HS-5 (cell line): ENCODE data around the gene UTP20.
A peak's percentile ranks its signal among the peaks of the same experiment; 100 is the strongest.

ENCODE experiments used
- DNase-seq: peaks from one replicate; pipeline ENCODE4 v3.0.0-alpha.2; 2012; ENCODE audit warnings: low read depth

The UTP20 gene

DNA sequence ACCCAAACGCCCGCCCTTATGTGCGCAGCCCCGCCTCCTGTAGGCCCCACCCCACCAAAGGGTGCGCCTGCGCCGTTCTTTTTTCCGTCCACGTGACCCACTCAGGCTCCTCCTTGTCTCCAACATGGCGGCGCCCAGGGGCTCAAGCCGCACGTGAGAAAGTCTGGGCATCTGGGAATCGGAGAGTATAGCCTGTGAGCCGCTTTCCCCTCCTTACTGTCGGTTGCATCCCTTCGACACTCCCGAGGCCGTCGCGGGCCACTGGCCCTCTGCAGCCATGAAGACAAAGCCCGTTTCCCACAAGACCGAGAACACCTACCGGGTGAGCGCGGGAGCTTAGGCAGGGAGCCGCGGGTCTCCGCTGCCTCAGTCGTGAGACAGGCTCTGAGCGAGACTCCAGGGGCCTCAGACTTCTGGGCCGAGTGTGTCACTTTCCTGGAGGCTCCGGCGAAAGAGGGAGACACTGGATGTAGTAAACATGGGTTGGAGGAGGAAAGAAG is at the start of gene UTP20:
Gene UTP20, plus strand, starts transcription at position 100 of the 500 bp plus-strand sequence. Its CDS starts 178 bp downstream, at position 278.
- DNase-seq: peak; percentile 67

GRCh38 chr12:101230547-101230946 is 49.4 kb upstream of the UTP20 start:
- DNase-seq: peak; percentile 93

DNA sequence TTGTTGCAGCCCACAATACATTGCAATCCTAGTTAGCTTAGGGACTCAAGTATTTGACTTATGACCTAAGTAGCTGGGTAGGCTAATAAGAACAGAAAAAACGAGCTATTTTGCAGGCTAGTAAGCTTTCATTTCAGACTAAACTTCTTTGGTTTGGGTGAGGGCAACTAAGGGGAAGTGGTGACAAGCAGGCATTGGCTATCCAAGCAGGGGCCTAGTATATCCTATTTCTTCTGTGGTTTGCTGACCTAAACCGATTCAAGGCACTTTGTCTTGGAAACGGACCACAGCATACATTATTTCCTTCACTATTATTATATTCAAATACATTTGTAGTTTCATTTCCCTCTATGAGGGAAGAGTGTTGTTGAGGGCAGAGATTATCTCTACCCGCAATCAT is 48.3 kb upstream of the UTP20 start:
- DNase-seq: no peak

DNA sequence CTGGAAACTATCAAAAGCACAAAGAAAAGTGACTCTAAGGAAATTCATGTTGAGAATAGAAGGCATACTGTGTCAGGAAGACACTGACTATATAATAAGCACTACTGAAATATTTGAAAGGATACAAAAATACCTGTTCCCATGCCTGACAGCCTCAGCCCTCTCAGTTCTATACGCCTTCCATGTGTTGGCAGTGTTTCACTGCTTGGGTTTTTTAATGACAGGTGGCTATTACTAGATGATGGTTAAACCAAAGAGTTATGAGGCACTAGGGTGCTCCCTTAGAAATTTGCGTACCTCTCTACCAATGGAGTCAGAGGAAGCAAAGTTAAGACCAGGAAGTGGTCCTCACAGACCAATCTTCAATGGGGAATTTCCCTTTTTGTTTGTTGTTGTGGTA is 44.2 kb upstream of the UTP20 start:
- no peak for DNase-seq

DNA sequence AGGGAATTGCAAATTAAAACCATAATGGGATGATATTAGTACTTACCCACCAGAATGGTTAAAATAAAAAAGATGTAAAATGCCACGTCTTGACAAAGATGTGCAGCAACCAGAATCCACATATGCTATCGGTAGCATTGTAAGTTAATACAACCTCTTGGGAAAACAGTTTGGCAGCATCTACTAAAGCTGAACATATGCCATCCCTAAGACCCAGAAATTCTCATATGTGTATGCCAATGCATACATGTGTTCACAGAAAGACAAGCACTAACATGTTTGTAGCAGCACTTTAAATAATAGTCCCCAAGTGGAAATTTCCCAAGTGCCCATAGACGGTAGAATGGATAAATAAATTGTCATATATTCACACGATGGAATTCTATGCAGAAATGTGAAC is 41.6 kb upstream of the UTP20 start:
- no peak for DNase-seq

DNA sequence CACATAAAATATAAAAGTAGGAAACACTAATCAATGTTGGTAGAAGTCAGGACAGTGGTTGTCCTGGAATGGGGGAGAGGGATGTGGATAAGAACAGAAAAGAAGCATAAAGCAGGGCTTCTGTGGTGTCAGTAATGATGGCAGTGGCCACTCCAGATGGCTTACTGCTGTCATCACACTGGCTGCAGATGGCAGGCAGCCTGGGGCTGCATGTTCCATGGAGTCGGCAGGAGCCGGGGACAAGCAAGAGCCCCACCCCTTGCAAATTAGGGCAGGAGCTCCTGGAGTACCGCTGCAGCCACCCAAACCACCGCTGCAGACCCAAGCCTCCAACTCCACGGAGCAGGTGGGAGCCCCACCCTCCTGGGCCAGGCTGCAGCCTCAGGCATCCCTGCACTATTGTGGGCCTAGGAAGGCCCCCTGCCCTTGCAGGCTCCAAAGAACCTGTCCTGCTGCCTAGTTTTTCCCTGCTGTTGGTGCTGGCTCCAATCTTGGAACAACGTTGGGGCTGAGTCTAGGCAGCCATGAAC is 41.0 kb upstream of the UTP20 start:
- no peak for DNase-seq

DNA sequence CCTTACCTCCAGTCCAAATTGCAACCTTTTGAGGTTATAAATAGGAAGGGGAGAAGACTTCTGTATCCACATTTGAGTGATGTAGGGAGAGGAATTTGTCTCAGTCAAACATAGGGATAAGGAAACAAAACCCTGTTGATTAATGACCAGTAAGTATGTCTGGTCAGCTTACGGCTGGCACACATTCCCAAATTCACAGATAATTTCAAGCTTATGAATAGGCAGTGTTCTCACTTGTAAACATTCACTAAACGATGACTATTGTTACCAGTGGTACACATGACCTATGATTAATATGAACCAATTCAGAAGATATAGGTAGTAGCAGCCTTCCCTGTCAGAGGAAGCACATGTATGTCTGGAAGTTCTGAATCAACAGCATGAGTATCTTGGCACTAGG is 36.8 kb upstream of the UTP20 start:
- DNase-seq: no peak

DNA sequence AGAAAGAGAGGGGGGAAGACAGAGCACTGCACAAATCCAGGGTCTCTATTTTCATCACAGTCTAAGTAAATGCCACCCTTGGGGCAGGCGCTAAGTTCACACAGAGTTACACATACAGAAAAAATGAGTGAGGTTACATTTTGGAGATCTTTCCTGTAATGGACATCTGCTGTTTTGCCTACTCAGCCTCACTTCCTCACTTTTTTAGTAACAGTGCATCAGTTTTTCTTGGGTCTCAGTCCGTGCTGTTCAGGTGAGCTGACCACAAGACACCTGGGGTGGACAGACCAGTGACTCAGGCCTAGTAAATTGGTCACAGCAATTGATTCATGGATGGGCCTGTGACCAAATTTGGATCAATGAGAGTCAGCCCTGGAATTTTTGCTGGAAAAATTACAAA is 36.3 kb upstream of the UTP20 start:
- no peak for DNase-seq

DNA sequence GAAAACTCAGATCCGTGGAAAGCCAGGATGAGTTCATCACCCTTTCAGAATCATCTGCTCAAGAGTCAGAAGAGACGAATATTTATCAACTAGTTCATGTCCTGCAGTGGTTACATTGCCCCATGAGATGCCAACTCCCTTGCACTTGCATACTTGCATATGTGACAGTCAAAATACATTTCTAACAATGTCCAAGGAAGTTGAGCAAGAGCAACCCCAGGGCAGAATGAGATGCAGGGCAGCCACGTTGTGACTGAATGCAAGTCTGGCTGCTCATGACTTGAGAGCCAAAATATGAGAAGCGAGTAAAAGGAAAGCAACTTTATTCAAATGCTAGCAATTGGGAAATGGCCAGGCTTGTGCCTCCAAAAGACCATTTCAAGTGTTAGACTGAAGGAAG is 23.6 kb upstream of the UTP20 start:
- DNase-seq: no peak

DNA sequence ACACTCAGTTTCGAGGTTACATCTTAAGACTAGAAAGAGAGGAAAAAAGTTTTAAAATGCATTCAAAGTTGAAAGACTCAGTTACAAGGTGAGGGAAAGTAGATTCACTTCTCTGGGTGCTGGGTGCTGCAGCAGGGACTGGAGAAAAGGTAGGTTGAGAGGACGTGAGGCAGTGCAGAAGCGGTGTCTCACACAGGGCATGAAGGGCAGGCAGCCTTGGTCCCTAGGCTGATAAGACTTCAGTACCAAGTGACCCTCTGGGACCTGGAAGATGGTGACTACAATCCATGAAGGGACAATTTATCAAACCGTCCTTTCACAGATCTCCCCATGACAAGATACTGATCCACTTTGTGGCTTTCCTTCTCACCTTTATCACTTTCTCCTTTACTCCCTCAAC is 22.5 kb upstream of the UTP20 start:
- DNase-seq: no peak

DNA sequence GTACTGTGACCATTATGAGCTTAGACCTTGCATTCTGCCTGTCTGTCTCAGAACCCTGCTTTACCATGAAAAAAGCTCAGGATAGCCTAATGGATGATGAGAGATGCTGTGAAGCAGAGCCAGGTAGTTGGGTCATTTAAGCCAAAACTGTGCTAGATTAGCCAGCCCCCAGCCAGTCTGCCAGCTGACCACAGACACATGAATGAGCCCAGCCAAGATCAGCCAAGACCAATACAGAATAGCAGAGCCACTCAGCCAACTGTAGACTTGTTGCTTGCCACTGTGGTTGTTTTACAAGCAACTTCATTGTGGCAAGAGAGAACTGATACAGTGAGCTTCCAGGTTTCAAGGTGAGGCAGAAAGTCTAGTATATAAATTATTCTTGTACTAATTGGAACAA is 12.8 kb upstream of the UTP20 start:
- DNase-seq: no peak

DNA sequence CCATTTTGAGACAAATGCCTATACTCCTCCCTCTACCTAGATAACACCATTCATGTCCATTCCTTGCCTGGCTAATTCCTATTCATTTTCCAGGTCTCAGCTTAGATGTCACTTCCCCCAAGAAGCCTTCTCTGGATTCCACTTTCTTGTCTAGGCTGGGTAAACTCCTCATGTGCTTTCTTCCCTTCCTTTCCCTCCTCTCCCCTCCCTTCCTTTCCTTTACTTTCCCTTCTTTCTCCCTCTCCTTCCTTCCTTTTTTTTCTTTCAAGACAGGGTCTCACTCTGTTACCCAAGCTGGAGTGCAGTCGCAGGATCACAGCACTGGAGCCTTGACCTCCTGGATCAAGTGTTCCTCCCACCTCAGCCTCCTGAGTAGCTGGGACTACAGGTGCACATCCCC is 3.5 kb upstream of the UTP20 start:
- DNase-seq: no peak

- no peak for DNase-seq
These were observed 2.5 kb upstream of the UTP20 start for GRCh38 chr12:101277443-101277842.

DNA sequence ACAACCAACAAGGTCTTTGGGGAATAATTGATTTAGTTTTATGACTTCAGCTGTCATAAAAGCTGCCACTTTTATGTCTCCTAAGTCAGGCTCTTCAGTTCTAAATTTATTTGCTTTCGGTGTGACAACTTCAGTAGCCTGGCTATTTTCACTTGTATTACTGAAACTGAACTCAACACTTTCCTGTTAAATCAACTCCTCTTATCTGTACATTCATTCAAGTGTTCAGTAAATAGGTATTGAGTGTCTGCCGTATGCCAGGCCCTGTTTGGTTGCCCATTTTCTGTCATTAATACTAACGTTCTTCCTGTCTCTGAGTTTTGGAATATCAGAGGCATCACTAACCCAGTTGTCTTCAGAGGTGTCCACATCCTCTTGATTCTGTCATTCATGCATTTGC is 7.5 kb downstream of the UTP20 start:
- DNase-seq: no peak

DNA sequence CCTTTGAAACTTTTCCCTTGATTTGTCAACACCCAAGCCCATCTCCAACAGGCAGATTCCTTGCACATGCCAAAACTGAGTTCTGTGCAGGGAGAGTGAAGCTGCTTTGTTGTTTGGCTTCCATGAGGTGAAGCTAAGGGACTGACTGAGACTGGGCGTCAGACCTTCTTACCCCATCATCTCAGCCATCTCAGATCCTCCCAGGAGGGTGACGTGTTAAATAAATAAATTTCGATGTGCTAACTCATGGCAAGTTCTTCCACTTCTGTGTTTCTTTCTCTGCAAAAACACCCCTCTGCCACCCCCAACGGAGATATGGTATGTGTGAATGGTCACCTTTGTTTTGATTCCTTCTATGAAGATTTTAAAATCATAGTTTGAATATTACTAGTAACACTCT is 17.8 kb downstream of the UTP20 start:
- no peak for DNase-seq

GRCh38 chr12:101298426-101298825 is 18.5 kb downstream of the UTP20 start:
- DNase-seq: peak; percentile 90

DNA sequence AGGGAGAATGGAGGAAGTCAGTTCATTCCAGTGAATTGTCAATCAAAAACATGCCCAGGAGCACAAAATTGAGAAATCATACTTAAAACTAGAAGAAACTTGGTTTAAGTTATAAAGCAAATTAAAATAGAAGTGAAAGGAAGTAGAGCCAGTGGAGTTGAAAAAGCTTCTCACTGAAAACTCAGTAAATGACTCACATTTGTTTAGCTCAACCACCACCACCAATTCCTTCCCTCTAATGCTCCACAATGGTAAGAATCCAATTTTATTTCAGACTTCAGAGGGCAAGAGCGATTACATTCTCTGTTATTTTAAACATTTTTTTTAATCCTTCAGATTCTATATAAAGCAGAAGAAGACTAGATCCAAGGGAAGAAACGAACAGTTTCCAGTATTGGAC is 19.4 kb downstream of the UTP20 start:
- no peak for DNase-seq

DNA sequence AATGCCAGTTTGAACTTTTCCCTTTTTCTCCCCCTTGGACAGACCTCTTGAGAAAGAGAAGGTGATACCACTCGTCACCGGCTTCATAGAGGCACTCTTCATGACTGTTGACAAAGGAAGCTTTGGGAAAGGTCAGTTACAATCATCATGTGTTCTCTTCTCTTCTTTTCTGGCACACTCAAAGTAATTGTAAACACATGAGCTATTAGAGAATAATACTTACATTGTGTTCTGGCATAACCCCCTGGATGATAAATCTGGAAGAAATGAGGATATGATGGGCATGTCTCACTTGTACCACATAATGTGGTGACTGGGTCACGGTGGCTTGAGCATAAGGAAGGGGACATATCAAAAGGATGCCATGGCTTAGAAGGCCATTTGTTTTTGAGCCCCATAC is 20.0 kb downstream of the UTP20 start:
- DNase-seq: no peak

GRCh38 chr12:101302741-101303140 is 22.8 kb downstream of the UTP20 start:
- no peak for DNase-seq

GRCh38 chr12:101305226-101305779 is 25.4 kb downstream of the UTP20 start:
- no peak for DNase-seq

DNA sequence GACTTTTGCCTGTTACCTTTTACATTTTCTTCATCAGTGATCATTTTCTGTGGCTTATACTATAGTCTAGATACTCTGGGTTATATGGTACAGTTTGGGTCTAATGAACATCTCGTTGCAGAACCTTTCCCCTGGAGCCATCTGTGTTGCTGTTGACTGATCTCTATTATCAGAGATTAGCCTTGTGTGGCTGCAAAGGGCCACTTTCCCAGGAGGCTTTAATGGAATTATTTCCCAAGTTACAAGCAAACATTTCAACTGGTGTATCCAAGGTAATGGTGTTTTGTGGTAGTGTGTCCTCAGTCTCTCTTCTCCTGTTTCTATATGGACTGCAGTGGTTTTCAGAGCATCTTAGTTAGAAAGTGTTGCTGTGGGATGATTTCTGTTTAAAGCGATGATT is 25.9 kb downstream of the UTP20 start:
- DNase-seq: no peak

- DNase-seq: no peak
These were observed 42.6 kb downstream of the UTP20 start for GRCh38 chr12:101322480-101322879.

DNA sequence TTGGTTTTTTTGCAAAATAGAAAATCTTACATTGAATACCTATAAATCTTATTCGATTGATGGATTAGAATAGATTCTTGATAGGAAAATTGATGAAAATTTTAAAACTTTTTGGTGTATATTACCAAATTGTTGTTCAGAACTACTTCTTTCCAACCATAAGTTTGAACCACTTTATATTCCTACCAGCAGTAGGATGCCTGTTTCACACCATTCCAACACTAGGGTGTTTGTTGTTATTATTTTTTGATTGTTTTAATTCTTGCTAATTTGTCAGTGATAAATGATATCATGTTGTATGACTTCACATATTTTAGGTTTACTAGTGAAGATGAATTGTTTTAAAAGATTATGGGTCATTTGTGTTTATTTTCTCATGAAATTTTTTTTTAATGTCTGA is 43.4 kb downstream of the UTP20 start:
- DNase-seq: no peak

DNA sequence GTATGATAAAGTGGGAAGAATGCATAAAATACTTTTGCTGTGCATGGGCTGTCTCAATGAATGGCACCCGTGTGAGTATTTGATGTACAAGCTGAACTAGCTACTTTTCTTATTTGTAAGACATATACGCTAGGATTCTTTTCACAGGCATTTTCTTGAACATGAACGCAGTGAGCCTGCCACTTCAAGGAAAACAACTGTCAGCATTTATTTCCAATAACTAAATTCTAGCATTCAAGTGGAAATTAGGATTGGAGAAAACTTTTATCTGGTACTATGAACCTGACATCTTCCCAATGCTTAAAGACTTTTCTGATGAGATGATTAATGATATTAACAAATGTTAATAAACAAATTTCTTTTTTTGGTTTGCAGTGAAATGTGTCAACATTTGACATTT is 45.7 kb downstream of the UTP20 start:
- no peak for DNase-seq
